Type B pancreatic cell (in vitro differentiated cells): Measurements from ENCODE around the gene BRSK1. TPM values are rescaled to one million over a fixed set of nuclear protein-coding genes. Genes with fewer than 3 reads are reported as not detected.

ENCODE experiments used
- DNase-seq: peaks from one replicate; pipeline ENCODE4 v3.0.0; 2021; ENCODE audit warnings: mixed read lengths; ENCODE audit not compliant: unreplicated experiment; ENCODE audit errors: extremely low spot score
- H3K27ac Mint-ChIP-seq: 2 replicates; pipeline ENCODE4 v1.8.0; 2021; ENCODE audit warnings: mild to moderate bottlenecking, mixed read lengths
- H3K27me3 Mint-ChIP-seq: 2 replicates; pipeline ENCODE4 v1.8.0; 2021; ENCODE audit warnings: mixed read lengths
- H3K36me3 Mint-ChIP-seq: 2 replicates; pipeline ENCODE4 v1.8.0; 2021; ENCODE audit warnings: mixed read lengths
- H3K4me1 Mint-ChIP-seq: one replicate; pipeline ENCODE4 v1.8.0; 2021; ENCODE audit warnings: mixed read lengths; ENCODE audit not compliant: unreplicated experiment
- H3K4me3 Mint-ChIP-seq: 2 replicates; pipeline ENCODE4 v1.8.0; 2021; ENCODE audit warnings: mild to moderate bottlenecking, mixed read lengths
- H3K9me3 Mint-ChIP-seq: 2 replicates; pipeline ENCODE4 v1.8.0; 2021; ENCODE audit warnings: mixed read lengths
- total RNA-seq: library from RNA; stranded (reverse); gene quantifications from 2 replicates; pipeline ENCODE4 v1.2.1, GENCODE V29; 2021; ENCODE audit warnings: low replicate concordance
- TF ChIP-seq, protein P1 (sequence below): fragments of 200-600 bp; sonication (generic); conservative IDR thresholded peaks from 2 replicates; pipeline ENCODE4 v1.5.0; 2021; ENCODE audit warnings: antibody characterized with exemption, mild to moderate bottlenecking

The BRSK1 gene
- total RNA-seq, 1 donor from 2014 or later: 32.3 TPM

DNA sequence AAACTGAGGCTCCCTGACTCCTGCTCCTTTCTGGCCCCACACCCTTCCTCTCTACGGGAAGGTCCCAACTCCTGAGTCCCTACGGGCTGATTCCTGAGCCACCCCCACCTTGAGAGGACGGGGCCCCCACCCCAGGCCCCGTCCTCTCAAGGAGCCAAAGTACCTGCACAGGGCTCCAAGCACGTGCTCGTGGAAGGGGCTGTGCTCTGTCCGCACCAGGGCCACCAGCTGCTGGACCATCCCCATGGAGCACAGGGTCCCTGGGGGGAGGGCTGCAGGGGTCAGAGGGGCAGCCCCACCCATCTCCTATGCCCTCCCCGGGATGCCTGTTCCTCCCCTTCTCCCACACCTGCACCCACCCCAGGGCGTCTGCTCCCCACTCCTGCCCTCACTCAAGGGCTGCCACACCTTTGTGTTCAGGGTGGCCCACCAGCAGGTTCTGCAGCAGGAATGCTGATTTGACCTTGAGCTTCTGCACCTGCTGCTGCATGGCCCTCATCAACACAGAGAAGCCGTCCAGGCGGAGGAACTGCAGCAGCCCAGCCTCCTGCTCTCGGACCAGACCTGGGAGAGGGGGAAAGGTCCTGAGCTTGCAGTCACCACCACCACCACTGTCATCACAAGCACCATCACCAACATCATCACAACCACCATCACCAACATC lies 17.9 kb upstream of the BRSK1 start:
- DNase-seq: no peak
- peaks cover 26% of the 10 kb centered on the region for H3K36me3 Mint-ChIP-seq
- peaks cover 8% of the 10 kb centered on the region for H3K9me3 Mint-ChIP-seq
- no peaks in the 10 kb centered on the region for H3K4me1 Mint-ChIP-seq
- TF ChIP-seq, protein P1, sequence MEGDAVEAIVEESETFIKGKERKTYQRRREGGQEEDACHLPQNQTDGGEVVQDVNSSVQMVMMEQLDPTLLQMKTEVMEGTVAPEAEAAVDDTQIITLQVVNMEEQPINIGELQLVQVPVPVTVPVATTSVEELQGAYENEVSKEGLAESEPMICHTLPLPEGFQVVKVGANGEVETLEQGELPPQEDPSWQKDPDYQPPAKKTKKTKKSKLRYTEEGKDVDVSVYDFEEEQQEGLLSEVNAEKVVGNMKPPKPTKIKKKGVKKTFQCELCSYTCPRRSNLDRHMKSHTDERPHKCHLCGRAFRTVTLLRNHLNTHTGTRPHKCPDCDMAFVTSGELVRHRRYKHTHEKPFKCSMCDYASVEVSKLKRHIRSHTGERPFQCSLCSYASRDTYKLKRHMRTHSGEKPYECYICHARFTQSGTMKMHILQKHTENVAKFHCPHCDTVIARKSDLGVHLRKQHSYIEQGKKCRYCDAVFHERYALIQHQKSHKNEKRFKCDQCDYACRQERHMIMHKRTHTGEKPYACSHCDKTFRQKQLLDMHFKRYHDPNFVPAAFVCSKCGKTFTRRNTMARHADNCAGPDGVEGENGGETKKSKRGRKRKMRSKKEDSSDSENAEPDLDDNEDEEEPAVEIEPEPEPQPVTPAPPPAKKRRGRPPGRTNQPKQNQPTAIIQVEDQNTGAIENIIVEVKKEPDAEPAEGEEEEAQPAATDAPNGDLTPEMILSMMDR: no peak
- no peak overlapping the region for H3K27ac Mint-ChIP-seq
- H3K4me3 Mint-ChIP-seq: no peak overlapping the region
- H3K27me3 Mint-ChIP-seq: no peaks in the 10 kb centered on the region

GRCh38 chr19:55266404-55266803 lies 17.4 kb upstream of the BRSK1 start:
- H3K4me1 Mint-ChIP-seq: no peaks in the 10 kb centered on the region
- H3K27ac Mint-ChIP-seq: no peak overlapping the region
- DNase-seq: no peak
- no peaks in the 10 kb centered on the region for H3K27me3 Mint-ChIP-seq
- peaks cover 27% of the 10 kb centered on the region for H3K36me3 Mint-ChIP-seq
- H3K4me3 Mint-ChIP-seq: no peak overlapping the region
- TF ChIP-seq, protein P1: no peak
- H3K9me3 Mint-ChIP-seq: peaks cover 8% of the 10 kb centered on the region

DNA sequence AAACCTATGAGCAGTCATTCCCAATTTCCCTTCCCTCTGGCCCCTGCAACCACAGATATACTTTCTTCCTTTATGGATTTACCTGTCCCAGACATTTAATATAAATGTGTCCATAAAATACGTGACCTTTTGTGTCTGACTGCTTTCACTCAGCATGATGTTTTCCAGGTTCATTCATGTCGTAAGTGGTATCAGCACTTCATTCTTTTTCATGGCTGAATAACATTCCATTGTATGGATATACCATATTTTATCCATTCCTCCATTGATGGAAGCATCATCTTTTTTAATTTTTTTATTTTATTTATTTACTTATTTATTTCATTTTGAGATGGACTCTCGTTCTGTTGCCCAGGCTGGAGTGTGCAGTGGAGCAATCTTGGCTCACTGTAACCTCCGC lies 17.0 kb upstream of the BRSK1 start:
- no peak for DNase-seq
- Mint-ChIP-seq H3K4me3 (no peak overlapping the region), H3K36me3 (peaks cover 27% of the 10 kb centered on the region), H3K27ac (no peak overlapping the region), H3K4me1 (no peaks in the 10 kb centered on the region), H3K9me3 (peaks cover 8% of the 10 kb centered on the region), H3K27me3 (no peaks in the 10 kb centered on the region)
- TF ChIP-seq, protein P1: no peak

DNA sequence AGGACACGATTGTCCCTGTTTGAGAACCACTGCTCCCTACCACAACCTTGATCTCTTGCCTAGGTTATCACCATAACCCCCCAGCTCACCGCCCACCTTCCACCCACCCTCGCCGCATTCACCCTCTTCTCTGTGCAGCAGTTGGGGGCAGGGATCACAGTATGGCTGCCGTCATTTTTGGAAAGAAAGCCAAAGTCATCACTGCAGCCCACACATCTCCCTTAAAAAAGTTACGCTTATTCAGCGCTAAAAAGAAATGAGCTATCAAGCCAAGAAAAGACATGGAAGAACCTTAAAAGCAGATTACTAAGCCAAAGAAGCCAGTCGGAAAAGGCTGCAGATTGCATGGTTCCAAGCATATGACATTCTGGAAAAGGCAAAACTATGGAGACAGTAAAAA lies 14.5 kb upstream of the BRSK1 start:
- no peak for DNase-seq
- H3K9me3 Mint-ChIP-seq: peaks cover 8% of the 10 kb centered on the region
- no peak overlapping the region for H3K4me3 Mint-ChIP-seq
- no peaks in the 10 kb centered on the region for H3K27me3 Mint-ChIP-seq
- H3K36me3 Mint-ChIP-seq: peaks cover 21% of the 10 kb centered on the region
- H3K4me1 Mint-ChIP-seq: no peaks in the 10 kb centered on the region
- TF ChIP-seq, protein P1: no peak
- H3K27ac Mint-ChIP-seq: no peak overlapping the region

DNA sequence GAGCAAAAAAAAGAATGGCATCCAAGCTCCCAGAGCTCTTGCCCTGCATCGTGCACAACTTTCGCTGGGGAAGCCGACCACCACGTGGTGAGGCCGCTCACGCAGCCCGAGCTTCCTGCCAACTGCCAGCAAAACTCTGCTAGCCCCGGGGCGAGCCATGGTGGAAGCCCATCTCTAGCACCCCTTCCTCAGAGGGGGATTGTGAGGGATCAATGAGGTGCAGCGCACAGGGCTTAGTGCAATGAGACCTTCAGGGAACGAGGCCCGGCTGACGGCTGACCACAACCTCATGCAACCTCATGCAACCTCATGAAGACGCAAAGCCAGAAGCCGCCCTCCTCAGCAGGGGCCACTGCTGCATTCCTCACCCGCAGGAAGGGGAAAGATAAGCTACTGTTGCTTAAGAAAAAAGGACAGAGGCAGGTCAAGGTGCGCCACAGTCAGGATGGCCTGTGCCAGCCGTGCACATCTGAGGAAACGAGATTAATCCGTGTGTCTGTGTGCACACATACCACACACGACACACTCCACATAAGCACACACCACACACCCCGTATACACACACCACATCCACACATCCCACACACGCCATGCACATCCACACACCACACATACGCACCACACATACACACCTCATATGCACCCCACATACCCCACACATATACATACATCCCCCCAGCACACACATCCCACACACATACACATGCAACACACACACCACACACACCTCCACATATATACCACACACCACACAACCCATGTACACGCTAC lies 13.4 kb upstream of the BRSK1 start:
- Mint-ChIP-seq H3K36me3 (peaks cover 21% of the 10 kb centered on the region), H3K4me1 (no peaks in the 10 kb centered on the region), H3K27ac (no peak overlapping the region), H3K9me3 (peaks cover 8% of the 10 kb centered on the region), H3K4me3 (no peak overlapping the region), H3K27me3 (no peaks in the 10 kb centered on the region)
- TF ChIP-seq, protein P1: no peak
- no peak for DNase-seq
